GM19351 (cell line): ENCODE results near the gene CYP4F8.
"Not testable (repeated sequence)": the region's sequence is repeated elsewhere in the genome, so short reads cannot be mapped to it uniquely, and the experiment has no call there.

Experiments
- ATAC-seq: cut with Tn5 transposase; IDR thresholded peaks from one replicate; pipeline ENCODE4 v1.9.1; 2021; ENCODE audit warnings: mild to moderate bottlenecking, moderate library complexity; ENCODE audit not compliant: unreplicated experiment

The CYP4F8 gene, protein sequence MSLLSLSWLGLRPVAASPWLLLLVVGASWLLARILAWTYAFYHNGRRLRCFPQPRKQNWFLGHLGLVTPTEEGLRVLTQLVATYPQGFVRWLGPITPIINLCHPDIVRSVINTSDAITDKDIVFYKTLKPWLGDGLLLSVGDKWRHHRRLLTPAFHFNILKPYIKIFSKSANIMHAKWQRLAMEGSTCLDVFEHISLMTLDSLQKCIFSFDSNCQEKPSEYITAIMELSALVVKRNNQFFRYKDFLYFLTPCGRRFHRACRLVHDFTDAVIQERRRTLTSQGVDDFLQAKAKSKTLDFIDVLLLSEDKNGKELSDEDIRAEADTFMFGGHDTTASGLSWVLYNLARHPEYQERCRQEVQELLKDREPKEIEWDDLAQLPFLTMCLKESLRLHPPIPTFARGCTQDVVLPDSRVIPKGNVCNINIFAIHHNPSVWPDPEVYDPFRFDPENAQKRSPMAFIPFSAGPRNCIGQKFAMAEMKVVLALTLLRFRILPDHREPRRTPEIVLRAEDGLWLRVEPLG

DNA sequence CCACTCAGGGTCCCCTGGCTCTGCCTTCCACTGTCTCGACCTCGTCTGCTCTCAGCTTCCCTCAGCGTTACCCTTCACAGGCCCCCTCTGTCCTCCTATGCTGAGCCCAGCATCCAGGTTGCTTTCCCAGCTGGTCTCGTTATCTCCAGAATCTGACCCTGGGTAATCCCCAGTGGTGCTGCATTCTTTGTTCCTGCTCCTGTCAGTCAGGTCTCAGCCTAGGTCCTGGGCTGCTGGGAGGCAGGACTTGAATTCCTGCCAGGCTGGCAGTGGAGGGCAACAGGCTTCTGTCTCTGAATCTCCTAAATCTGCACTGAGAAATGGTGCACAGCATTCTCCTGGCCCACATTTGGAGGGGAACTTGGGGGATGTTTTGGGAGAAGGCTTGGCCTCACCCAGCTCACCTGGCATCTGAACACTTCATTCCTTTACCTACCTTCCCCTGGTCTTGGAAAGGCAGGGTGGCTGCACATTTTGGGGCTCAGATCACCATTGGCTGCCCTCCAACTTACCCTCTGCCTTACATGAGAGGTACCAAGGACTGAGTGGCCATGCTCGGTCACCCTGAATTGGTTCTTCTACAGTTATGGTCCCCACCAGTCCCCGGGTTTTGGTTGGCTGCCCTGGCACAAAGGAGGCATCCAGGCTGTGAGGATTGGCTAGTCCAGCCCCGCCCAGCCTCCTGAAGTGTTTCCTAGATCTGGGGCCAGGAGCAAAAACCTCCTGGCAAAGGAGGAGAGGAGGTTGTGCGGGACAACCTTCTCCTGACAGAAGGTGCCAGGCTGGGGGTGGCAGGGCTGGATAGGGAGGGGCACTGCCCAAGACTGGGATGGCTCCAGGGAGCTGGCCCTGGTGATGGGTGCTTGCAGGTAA lies at the start of gene CYP4F8:
CYP4F8 (plus strand) TSS at position 712 of the 873 bp plus-strand sequence. CDS start 399 bp downstream, outside the sequence.
- ATAC-seq, result no peak

DNA sequence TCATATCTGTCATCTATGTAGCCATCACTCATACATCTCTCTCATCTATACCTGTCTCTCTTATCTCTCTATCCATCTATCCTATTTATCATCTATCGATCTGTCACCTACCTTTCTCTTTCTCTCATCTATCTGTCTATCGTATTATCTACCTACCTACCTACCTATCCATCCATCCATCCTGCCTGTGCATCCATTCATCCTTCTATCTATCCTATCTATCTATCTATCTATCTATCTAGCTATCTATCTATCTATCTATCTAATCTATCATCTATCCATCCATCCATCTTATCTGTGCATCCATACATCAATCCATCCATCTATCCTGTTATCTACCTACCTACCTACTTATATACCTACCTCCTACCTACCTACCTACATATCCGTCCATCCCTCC lies 44.6 kb upstream of the CYP4F8 start:
- no peak for ATAC-seq

DNA sequence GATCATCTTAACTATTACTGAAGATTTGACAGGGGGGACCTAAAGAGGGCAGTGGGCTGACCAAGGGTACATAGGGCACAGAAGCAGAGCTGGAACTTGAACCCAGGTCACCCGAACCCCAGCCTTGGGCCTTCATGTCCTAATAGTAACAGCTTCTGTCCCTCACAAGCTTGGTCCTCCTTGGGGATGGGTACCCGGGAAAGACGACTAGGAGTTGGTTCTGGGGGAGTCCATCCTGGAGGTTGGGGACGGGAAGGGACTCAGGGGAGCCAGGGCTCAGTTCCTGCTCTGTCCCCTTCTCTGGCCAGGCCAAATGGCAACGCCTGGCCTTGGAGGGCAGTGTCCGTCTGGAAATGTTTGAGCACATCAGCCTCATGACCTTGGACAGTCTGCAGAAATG lies 39.6 kb upstream of the CYP4F8 start:
- no peak for ATAC-seq

DNA sequence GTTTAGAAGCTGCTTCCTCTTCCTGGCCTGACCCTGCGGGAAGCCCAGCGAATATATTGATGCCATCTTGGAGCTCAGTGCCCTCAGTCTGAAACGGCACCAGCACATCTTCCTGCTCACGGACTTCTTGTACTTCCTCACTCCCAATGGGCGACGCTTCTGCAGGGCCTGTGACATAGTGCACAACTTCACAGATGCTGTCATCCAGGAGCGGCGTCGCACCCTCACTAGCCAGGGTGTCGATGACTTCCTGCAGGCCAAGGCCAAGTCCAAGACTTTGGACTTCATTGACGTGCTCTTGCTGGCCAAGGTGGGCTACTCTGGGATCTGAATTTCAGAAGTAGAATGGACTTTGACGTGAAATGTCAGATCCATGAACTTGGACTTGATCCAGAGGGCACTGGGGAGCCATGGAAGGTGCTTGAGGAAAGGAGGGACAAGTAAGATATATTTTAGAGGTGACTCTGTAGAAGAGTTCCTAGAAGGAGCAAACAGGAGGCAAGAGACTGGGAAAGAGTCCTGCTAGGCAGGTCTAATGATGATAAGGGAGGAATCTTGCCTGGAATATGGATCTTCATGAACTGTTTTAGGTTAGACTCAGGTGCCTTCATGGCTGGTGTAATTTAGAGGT lies 38.4 kb upstream of the CYP4F8 start:
- no peak for ATAC-seq

DNA sequence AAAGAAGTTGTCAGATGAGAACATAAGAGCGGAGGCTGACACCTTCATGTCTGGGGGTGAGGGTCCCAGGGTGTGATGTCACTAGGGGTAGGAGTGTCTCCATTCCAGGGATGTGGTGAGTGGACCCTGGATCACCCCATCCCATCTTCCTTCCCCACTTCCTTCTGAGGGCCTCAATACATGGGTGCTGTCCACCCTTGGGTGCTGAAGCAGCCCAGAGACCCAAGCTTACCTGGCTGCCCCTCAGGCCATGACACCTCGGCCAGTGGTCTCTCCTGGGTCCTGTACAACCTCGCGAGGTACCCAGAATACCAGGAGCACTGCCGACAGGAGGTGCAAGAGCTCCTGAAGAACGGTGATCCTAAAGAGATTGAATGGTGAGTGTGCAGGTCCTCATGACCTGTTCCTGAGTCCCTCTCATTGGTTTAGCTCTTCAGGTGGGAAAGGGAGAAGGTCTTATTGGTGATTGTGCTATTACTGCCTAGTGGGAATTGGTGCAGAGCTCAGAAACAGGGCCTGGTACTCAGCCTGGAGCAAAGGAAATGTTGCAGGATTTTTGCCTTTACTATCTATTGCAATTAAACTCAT lies 37.7 kb upstream of the CYP4F8 start:
- no peak for ATAC-seq

DNA sequence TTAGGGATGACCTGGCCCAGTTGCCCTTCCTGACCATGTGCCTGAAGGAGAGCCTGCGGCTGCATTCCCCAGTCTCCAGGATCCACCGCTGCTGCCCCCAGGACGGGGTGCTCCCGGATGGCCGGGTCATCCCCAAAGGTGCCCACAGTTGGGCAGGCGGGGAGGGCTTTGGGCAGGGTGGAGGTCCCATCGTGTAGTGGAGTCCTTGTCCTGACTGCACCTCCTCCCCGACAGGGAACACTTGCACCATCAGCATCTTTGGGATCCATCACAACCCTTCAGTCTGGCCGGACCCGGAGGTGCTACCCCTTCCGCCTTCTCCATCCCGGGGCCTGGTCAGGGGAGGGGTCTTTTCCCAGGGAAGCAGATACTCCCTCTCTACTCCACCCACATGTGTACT lies 31.7 kb upstream of the CYP4F8 start:
- no peak for ATAC-seq

DNA sequence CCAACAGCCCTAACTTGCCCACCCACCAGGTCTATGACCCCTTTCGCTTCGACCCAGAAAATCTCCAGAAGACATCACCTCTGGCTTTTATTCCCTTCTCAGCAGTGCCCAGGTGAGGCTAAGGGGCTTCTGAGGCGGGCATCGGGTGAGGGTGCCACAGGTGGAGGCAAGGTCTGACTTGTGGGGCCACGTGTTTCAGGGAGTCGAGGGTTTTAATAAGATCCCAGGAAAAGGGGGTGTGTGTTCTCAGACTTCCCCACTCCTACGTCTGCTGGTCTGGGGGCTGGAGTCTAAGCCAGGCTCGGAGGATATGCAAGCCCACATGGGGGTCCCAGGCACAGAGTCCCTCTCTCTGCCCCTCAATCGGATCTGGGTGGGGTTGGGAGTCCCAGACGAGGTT lies 30.9 kb upstream of the CYP4F8 start:
- no peak for ATAC-seq

DNA sequence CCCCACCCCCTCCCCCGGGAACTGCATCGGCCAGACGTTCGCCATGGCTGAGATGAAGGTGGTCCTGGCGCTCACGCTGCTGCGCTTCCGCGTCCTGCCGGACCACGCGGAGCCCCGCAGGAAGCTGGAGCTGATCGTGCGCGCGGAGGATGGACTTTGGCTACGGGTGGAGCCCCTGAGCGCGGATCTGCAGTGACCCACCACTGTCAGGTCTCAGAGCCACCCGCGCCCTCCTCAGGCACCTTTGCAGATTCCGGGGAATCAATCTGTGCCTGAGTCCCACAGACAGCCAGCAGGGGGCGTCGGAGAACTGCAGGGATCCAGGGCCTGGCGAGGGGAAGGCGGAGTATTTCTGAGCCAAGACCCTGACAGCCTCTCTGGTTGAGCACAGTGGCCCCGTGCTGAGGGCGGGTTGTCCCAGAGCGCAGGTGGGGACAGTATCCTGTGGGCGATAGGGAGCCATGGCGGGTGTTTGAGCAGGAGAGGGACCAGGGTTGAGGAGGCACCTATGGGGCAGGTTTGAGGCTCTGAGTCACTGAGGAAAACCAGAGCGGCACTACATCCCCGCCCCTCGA lies 30.4 kb upstream of the CYP4F8 start:
- no peak for ATAC-seq

DNA sequence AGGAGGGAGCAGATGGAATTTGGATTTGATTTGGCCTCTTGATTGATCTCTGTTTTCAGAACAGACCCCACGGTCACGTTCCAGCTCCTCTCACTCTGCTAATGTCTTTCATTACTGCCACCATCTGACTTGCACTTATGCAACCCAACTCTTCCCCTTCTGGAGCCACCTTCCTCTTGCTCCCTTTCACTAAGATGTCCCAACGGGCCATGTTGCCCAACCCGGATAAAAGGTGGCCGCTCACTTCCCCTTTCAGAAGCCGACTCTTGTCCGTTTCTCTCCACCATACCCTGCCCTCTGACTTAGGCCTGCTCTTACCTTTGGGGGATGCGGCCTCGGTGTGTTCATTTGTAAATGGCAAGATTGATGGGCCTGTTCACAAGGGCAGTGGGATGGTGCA lies 27.4 kb upstream of the CYP4F8 start:
- ATAC-seq, result no peak

DNA sequence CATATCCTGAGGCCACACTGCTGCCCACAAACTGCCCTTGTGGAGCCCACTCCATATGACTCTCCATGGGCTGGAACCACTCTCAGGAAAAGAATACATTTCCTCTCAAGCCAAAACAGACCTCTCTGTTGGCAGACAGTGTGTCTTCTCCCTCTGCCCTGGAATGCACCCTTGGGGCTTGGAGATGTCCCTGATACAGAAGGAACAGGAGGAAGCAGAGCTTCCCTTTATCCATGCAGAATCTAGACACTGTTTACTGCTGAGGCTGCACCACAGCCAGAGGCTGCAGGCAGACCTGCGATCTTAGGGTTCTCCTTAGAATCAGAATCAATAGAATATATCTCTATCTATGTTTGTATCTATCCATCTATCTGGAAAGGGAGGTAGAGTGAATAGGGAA lies 26.8 kb upstream of the CYP4F8 start:
- ATAC-seq, result no peak

DNA sequence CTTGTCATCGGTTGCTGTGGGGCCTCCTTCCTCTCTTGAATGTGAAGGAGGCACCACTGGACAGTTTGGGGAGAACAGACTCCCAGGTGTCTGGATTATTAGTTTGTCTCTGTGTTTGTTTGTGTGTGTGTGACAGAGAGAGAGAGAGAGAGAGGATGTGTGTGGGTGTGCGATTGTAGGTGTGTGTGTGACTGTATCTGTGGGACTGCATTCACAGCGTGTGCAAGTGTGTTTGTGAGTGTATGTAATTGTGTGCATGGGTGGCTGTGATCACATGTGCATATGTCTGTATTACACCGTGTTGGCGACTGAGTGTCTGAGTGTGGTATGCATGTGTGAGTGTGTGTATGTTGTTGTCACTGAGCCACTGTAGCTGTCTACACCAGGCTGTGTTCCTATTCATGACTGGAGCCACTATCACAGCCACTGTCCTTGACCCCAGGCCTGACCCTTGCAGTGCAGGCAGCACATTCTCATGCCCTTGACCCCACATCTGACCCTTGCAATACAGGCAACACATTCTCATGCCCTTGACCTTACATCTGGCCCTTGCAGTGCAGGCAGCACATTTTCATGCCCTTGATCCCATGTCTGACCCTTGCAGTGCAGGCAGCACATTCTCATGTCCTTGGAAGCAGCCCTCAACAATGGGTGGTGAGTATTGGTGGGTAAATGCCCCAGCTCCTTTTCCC lies 25.1 kb upstream of the CYP4F8 start:
- ATAC-seq, result no peak

DNA sequence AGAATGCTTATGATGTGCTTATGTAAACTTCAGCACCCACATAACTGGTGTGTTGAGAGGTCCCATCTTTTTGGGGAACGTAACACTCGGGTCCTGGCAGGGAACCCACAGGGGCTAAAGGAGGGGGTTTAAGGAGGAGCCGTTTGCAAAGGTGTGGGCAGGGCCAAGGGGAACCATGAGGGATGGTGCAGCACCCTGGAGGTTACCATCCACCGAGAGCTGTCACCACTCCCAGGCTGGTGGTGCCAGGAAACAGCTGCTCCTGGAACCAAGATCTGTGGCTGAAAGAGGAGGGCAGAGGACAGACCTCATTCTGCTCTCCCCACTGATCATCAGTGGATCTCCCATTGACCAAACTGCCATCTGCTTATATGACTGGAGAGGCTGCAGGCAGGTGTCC lies 23.2 kb upstream of the CYP4F8 start:
- no peak for ATAC-seq

DNA sequence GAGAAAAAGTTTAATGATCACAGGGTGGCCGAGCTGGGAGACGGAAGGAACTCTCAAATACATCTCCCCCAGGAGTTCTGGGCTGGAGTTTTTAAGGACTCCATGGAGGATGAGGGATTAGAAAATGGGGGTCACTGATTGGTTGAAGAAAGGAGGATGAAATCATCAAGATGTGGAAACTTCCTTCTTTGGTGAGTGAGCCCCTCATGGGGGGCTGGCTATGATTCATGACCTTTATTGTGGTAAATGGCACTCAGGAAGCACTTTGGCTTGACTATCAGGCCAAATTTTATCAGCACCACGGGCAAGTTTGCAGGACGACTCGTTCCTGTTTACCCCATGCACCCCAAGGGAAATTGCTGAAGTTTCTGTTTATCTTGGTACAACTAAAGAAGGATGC lies 22.5 kb upstream of the CYP4F8 start:
- ATAC-seq, result not testable (repeated sequence)

DNA sequence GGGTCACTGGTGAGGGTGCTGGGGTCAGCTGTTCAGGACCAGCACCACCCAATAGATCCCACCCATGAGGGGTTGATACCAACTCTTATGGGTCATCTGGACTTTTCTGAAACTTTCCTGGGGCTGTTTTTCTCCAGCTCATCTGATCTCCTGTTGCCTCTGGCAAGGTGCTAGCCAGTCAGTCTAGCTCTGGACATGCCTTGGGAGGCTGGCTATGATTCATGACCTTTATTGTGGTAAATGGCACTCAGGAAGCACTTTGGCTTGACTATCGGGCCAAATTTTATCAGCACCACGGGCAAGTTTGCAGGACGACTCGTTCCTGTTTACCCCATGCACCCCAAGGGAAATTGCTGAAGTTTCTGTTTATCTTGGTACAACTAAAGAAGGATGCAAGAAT lies 21.3 kb upstream of the CYP4F8 start:
- ATAC-seq, result not testable (repeated sequence)

DNA sequence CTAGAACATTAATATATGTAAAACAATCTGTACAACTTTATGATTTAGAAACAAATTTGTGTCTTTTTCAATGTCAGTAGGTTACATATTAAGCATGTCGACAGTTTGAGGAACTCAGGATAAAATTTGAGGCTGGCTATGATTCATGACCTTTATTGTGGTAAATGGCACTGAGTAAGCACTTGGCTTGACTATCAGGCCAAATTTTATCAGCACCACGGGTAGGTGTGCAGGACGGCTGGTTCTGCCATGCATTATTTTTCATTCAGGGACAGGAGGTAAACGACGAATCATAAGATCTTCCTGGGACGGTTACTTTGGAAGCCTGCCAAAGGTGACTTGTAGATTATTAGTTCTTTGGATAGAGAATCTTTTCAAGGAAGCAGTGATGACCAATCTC lies 19.9 kb upstream of the CYP4F8 start:
- ATAC-seq, result no peak

DNA sequence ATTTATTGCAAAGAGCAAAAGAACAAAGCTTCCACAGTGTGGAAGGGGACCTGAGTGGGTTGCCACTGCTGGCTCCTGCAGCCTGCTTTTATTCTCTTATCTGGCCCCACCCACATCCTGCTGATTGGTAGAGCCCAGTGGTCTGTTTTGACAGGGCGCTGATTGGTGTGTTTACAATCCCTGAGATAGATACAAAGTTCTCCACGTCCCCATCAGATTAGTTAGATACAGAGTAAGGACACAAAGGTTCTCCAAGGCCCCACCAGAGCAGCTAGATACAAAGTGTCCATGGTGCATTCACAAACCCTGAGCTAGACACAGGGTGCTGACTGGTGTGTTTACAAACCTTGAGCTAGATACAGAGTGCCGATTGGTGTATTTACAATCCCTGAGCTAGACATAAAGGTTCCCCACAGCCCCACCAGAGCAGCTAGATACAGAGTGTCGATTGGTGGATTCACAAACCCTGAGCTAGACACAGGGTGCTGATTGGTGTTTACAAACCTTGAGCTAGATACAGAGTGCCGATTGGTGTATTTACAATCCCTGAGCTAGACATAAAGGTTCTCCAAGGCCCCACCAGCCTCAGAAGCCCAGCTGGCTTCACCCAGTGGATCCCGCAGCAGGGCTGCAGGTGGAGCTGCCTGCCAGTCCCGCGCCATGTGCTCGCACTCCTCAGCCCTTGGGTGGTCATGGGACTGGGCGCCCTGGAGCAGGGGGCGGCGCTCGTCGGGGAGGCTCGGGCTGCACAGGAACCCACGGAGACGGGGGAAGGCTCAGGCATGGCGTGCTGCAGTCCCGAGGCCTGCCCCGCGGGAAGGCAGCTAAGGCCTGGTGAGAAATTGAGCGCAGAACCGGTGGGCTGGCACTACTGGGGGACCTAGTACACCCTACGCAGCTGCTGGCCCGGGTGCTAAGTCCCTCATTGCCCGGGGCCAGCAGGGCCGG lies 6.8 kb upstream of the CYP4F8 start:
- not testable (repeated sequence) for ATAC-seq

DNA sequence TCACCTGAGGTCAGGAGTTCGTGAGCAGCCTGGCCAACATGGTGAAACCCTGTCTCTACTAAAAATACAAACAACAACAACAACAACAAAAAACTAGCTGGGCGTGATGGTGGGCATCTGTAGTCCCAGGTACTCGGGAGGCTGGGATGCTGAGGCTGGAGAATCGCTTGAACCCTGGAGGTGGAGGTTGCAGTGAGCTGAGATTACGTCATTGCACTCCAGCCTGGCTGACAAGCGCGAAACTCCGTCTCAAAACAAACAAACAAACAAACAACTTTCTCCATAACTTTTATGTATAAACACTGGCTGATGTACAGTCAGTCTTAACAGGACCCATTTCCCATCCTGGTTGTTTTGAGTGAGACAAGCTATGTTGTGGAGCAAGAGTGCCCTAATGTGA lies 5.8 kb upstream of the CYP4F8 start:
- no peak for ATAC-seq

DNA sequence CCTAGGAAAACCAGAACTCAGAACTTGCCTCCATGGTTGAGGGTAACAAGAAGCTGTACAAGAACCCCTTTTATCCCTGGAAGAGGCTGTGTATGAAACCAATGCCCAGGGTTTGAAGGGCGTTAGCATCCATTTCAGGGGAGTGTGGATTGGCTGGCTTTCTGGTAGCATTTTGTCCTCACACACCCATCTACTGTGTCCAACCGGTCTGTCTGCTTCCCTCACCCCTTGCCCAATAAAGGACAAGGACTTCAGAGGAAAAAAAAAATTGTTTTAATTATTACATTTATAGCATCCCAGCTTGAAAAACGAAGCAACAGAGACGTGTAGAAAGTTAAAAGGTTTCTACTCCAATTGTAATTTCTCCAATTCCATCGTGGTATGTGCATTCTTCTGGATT lies 2.7 kb upstream of the CYP4F8 start:
- ATAC-seq, result no peak

DNA sequence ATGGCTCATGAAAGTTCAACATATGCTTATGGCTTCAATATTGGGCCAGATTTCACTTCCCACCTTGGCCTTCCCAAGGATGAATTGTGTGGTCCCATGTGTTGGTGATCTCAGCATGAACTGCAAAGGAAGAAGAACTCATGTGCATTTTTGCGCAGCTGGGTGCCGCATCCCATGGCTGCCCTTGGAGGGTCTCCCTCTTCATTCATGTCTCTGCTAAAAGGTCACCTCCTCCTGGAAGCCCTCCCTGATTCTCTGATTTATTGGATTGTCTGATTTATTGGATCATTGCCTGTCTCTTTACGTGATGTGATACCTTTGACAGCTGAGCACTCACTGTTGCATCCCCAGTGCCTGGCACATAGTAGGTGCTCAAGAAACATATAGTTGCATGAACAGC lies 1.7 kb upstream of the CYP4F8 start:
- no peak for ATAC-seq
